ENCODE data around the gene ALG6.
"Not testable (repeated sequence)": the region's sequence is repeated elsewhere in the genome, so short reads cannot be mapped to it uniquely, and the experiment has no call there.

The ALG6 gene

DNA sequence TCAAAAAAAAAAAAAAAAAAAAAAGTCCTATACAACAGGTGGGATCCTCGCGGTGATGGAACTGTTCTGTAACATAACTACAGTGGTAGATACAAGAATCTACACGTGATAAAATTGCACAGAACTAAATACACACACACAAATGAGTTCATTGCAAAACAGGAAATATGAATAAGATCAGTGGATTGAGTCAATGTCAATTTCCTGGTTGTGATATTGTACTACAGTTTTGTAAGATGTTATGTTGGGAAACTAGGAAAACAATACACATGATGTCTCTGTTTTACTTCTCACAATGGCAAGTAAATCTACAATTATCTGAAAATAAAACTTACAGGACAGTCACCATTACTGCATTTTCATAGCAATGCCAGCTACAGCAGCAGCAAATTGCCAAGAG is 95.8 kb downstream of the ALG6 start:
- Histone ChIP-seq H3K36me3 (ENCODE audit: control insufficient read depth in 1 of 2, insufficient read depth in 2 of 2, low read length in 2 of 2) (no peaks in the 10 kb centered on the region), H3K9me3 (ENCODE audit: insufficient read depth, low read depth, low read length) (no peaks in the 10 kb centered on the region), H3K4ac (ENCODE audit: low read depth, low read length) (no peak overlapping the region), H4K12ac (ENCODE audit: low read depth, low read length) (no peak overlapping the region), H3K4me1 (ENCODE audit: control insufficient read depth in 1 of 2, insufficient read depth in 2 of 2, low read length in 2 of 2) (no peaks in the 10 kb centered on the region), H3K23ac (ENCODE audit: low read length) (no peak overlapping the region), H2AFZ (ENCODE audit: insufficient read depth, low read length, poor library complexity) (no peak overlapping the region), H2AK5ac (ENCODE audit: low read length) (no peak overlapping the region), H3K79me1 (ENCODE audit: low read length) (no peaks in the 10 kb centered on the region), H3K18ac (ENCODE audit: low read length) (no peak overlapping the region), H3K79me2 (ENCODE audit: control insufficient read depth, insufficient read depth, low read length, poor library complexity) (no peaks in the 10 kb centered on the region), H3K14ac (ENCODE audit: low read length) (no peak overlapping the region), H2BK12ac (ENCODE audit: low read length) (no peak overlapping the region), H2BK5ac (ENCODE audit: low read depth, low read length, poor library complexity) (no peak overlapping the region), H3K27ac (ENCODE audit: low read depth, low read length) (no peak overlapping the region), H3K9ac (ENCODE audit: low read length) (no peak overlapping the region), H3K27me3 (ENCODE audit: insufficient read depth, low read length) (no peaks in the 10 kb centered on the region), H2BK120ac (ENCODE audit: insufficient read depth, low read length, poor library complexity) (no peak overlapping the region), H4K8ac (ENCODE audit: low read depth, low read length) (no peak overlapping the region), H3K4me2 (ENCODE audit: low read length) (no peak overlapping the region), H3K4me3 (ENCODE audit: low read depth, low read length) (no peak overlapping the region), H4K91ac (ENCODE audit: low read depth, low read length) (no peak overlapping the region)
- DNase-seq = no peak
- WGBS (ENCODE audit: extremely low coverage, insufficient coverage, insufficient read length) = no CpG with 5 or more reads among the region's 3 CpGs

DNA sequence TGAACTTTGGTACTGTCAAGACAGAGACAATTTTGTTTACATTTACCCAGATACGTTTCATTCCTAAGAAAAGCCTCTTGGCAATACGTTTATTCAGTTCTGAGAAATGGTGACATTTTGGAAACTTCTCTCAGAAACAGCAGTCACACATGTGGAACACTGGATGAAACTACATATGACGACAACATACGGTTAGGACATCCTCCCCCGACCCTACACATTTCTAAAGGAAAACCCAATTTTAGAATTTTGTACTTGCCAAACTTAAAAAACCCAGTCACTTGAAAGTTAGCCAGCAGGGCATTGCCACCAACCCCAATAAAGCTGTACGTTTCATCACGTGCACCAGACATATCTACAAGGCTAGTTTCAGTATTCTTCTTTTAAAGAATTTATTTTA is 98.8 kb downstream of the ALG6 start:
- Histone ChIP-seq H3K27me3 (ENCODE audit: insufficient read depth, low read length) (no peaks in the 10 kb centered on the region), H3K27ac (ENCODE audit: low read depth, low read length) (no peak overlapping the region), H3K4ac (ENCODE audit: low read depth, low read length) (no peak overlapping the region), H3K4me1 (ENCODE audit: control insufficient read depth in 1 of 2, insufficient read depth in 2 of 2, low read length in 2 of 2) (no peaks in the 10 kb centered on the region), H4K12ac (ENCODE audit: low read depth, low read length) (no peak overlapping the region), H2AFZ (ENCODE audit: insufficient read depth, low read length, poor library complexity) (no peak overlapping the region), H3K4me3 (ENCODE audit: low read depth, low read length) (no peak overlapping the region), H3K14ac (ENCODE audit: low read length) (no peak overlapping the region), H2BK120ac (ENCODE audit: insufficient read depth, low read length, poor library complexity) (no peak overlapping the region), H3K79me2 (ENCODE audit: control insufficient read depth, insufficient read depth, low read length, poor library complexity) (no peaks in the 10 kb centered on the region), H3K36me3 (ENCODE audit: control insufficient read depth in 1 of 2, insufficient read depth in 2 of 2, low read length in 2 of 2) (peaks cover 0 to 2% of the 10 kb centered on the region in 2 experiments), H3K9ac (ENCODE audit: low read length) (no peak overlapping the region), H4K91ac (ENCODE audit: low read depth, low read length) (no peak overlapping the region), H2BK12ac (ENCODE audit: low read length) (no peak overlapping the region), H2AK5ac (ENCODE audit: low read length) (no peak overlapping the region), H2BK5ac (ENCODE audit: low read depth, low read length, poor library complexity) (no peak overlapping the region), H3K79me1 (ENCODE audit: low read length) (no peaks in the 10 kb centered on the region), H3K23ac (ENCODE audit: low read length) (no peak overlapping the region), H3K9me3 (ENCODE audit: insufficient read depth, low read depth, low read length) (no peaks in the 10 kb centered on the region), H3K4me2 (ENCODE audit: low read length) (no peak overlapping the region), H4K8ac (ENCODE audit: low read depth, low read length) (no peak overlapping the region), H3K18ac (ENCODE audit: low read length) (no peak overlapping the region)
- DNase-seq = no peak
- WGBS (ENCODE audit: extremely low coverage, insufficient coverage, insufficient read length) = no CpG with 5 or more reads among the region's 7 CpGs

GRCh38 chr1:63466759-63467158 is 99.3 kb downstream of the ALG6 start:
- no CpG with 5 or more reads among the region's 3 CpGs for WGBS (ENCODE audit: extremely low coverage, insufficient coverage, insufficient read length)
- H4K91ac ChIP-seq (ENCODE audit: low read depth, low read length) = no peak overlapping the region
- H3K4ac ChIP-seq (ENCODE audit: low read depth, low read length) = no peak overlapping the region
- no peak overlapping the region for H2AFZ ChIP-seq (ENCODE audit: insufficient read depth, low read length, poor library complexity)
- no peak overlapping the region for H3K9ac ChIP-seq (ENCODE audit: low read length)
- no peak overlapping the region for H3K27ac ChIP-seq (ENCODE audit: low read depth, low read length)
- no peaks in the 10 kb centered on the region for H3K79me1 ChIP-seq (ENCODE audit: low read length)
- no peak overlapping the region for H3K23ac ChIP-seq (ENCODE audit: low read length)
- no peak overlapping the region for H3K4me2 ChIP-seq (ENCODE audit: low read length)
- H2BK120ac ChIP-seq (ENCODE audit: insufficient read depth, low read length, poor library complexity) = no peak overlapping the region
- DNase-seq = no peak
- H3K36me3 ChIP-seq (ENCODE audit: control insufficient read depth in 1 of 2, insufficient read depth in 2 of 2, low read length in 2 of 2) = peaks cover 0 to 4% of the 10 kb centered on the region in 2 experiments
- no peak overlapping the region for H3K14ac ChIP-seq (ENCODE audit: low read length)
- H2BK5ac ChIP-seq (ENCODE audit: low read depth, low read length, poor library complexity) = no peak overlapping the region
- H2BK12ac ChIP-seq (ENCODE audit: low read length) = no peak overlapping the region
- H3K79me2 ChIP-seq (ENCODE audit: control insufficient read depth, insufficient read depth, low read length, poor library complexity) = no peaks in the 10 kb centered on the region
- no peak overlapping the region for H4K8ac ChIP-seq (ENCODE audit: low read depth, low read length)
- no peak overlapping the region for H2AK5ac ChIP-seq (ENCODE audit: low read length)
- H3K18ac ChIP-seq (ENCODE audit: low read length) = no peak overlapping the region
- H3K9me3 ChIP-seq (ENCODE audit: insufficient read depth, low read depth, low read length) = no peaks in the 10 kb centered on the region
- no peak overlapping the region for H3K4me3 ChIP-seq (ENCODE audit: low read depth, low read length)
- H4K12ac ChIP-seq (ENCODE audit: low read depth, low read length) = no peak overlapping the region
- H3K4me1 ChIP-seq (ENCODE audit: control insufficient read depth in 1 of 2, insufficient read depth in 2 of 2, low read length in 2 of 2) = no peaks in the 10 kb centered on the region
- H3K27me3 ChIP-seq (ENCODE audit: insufficient read depth, low read length) = no peaks in the 10 kb centered on the region

DNA sequence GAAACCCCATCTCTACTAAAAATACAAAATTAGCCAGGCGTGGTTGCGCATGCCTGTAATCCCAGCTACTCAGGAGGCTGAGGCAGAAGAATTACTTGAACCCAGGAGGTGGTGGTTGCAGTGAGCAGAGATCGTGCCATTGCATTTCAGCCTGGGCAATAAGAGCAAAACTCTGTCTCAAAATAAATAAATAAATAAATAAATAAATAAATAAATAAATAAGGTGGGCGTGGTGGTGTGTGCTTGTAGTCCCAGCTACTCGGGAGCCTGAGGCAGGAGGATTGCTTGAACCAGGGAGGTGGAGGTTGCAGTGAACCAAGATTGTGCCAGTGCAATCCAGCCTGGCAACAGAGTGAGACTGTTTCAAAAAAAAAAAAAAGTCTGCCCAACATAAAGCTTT is 101.3 kb downstream of the ALG6 start:
- H3K36me3 ChIP-seq (ENCODE audit: control insufficient read depth in 1 of 2, insufficient read depth in 2 of 2, low read length in 2 of 2); H2AK5ac ChIP-seq (ENCODE audit: low read length); H3K9me3 ChIP-seq (ENCODE audit: insufficient read depth, low read depth, low read length); H3K4ac ChIP-seq (ENCODE audit: low read depth, low read length); H4K8ac ChIP-seq (ENCODE audit: low read depth, low read length); H3K4me2 ChIP-seq (ENCODE audit: low read length); H2BK120ac ChIP-seq (ENCODE audit: insufficient read depth, low read length, poor library complexity); H3K27ac ChIP-seq (ENCODE audit: low read depth, low read length); H2BK5ac ChIP-seq (ENCODE audit: low read depth, low read length, poor library complexity); H4K12ac ChIP-seq (ENCODE audit: low read depth, low read length); H3K14ac ChIP-seq (ENCODE audit: low read length); H3K9ac ChIP-seq (ENCODE audit: low read length); H4K91ac ChIP-seq (ENCODE audit: low read depth, low read length); H2BK12ac ChIP-seq (ENCODE audit: low read length); DNase-seq; H3K79me2 ChIP-seq (ENCODE audit: control insufficient read depth, insufficient read depth, low read length, poor library complexity); H3K4me1 ChIP-seq (ENCODE audit: control insufficient read depth in 1 of 2, insufficient read depth in 2 of 2, low read length in 2 of 2); H2AFZ ChIP-seq (ENCODE audit: insufficient read depth, low read length, poor library complexity); H3K18ac ChIP-seq (ENCODE audit: low read length); H3K23ac ChIP-seq (ENCODE audit: low read length); H3K4me3 ChIP-seq (ENCODE audit: low read depth, low read length); H3K79me1 ChIP-seq (ENCODE audit: low read length); H3K27me3 ChIP-seq (ENCODE audit: insufficient read depth, low read length): not testable (repeated sequence)
- WGBS (ENCODE audit: extremely low coverage, insufficient coverage, insufficient read length) = no CpG with 5 or more reads among the region's 5 CpGs

Data from trophoblast cell (in vitro differentiated cells and primary cell).